IPS-18a (cell line): Measurements from ENCODE around the gene NACC1.
"Not testable (repeated sequence)": the region's sequence is repeated elsewhere in the genome, so short reads cannot be mapped to it uniquely, and the experiment has no call there.

ENCODE experiments used
- H3K27ac ChIP-seq: one replicate; pipeline ENCODE4 v1.5.1; 2013; ENCODE audit warnings: low read length
- H3K27me3 ChIP-seq: one replicate; pipeline ENCODE4 v1.6.1; 2013; ENCODE audit warnings: mild to moderate bottlenecking, low read length; ENCODE audit not compliant: control insufficient read depth, insufficient read depth
- H3K36me3 ChIP-seq: one replicate; pipeline ENCODE4 v1.6.1; 2013; ENCODE audit warnings: low read depth, low read length; ENCODE audit not compliant: control insufficient read depth
- H3K4me1 ChIP-seq: one replicate; pipeline ENCODE4 v1.6.1; 2013; ENCODE audit warnings: low read depth, low read length; ENCODE audit not compliant: control insufficient read depth
- H3K4me3 ChIP-seq: one replicate; pipeline ENCODE4 v1.5.1; 2013; ENCODE audit warnings: low read length
- H3K9ac ChIP-seq: one replicate; pipeline ENCODE4 v1.6.1; 2013; ENCODE audit warnings: mild to moderate bottlenecking, low read length, moderate library complexity
- H3K9me3 ChIP-seq: one replicate; pipeline ENCODE4 v1.6.1; 2013; ENCODE audit warnings: low read depth, low read length; ENCODE audit not compliant: control insufficient read depth

The NACC1 gene

DNA sequence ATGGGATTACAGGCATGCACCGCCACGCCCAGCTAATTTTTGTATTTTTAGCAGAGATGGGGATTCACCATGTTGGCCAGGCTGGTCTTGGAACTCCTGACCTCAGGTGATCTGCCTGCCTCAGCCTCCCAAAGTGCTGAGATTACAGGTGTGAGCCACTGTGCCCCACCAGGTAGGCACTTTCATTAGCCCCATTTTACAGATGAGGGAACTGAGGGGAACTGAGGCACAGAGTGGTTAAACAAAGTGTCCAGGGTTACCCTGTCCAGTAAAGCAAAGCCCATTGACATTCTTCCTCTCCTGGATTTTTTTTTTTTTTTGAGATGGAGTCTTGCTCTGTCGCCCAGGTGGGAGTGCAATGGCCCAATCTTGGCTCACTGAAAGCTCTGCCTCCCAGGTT lies 48.1 kb downstream of the NACC1 start:
- H3K36me3 ChIP-seq, H3K9me3 ChIP-seq, H3K4me3 ChIP-seq, H3K9ac ChIP-seq, H3K27me3 ChIP-seq, H3K27ac ChIP-seq: not testable (repeated sequence)
- peaks cover 36% of the 10 kb centered on the region for H3K4me1 ChIP-seq

DNA sequence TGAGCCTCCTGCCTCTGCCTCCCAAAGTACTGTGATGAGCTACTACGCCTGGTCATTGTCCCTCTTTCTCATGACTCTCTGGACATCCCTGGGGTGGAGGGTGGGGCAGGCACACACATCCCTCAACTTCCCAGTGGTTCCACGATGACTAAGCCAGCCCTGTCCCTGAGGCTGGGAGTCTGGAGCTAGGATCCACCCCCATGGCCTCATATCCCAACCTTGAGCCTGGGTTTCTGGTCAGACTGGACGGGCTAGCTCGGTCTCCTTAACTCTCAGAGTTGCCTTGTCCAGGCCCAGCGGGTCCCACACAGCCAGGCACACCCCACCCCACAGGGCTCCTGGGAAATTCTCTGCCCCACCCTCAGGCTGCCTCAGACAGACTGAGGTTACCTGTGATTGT lies 51.7 kb downstream of the NACC1 start:
- Histone ChIP-seq H3K4me1 (peaks cover 23% of the 10 kb centered on the region), H3K9me3 (no peaks in the 10 kb centered on the region), H3K27ac (no peak overlapping the region), H3K36me3 (no peaks in the 10 kb centered on the region), H3K9ac (no peak overlapping the region), H3K4me3 (no peak overlapping the region), H3K27me3 (no peaks in the 10 kb centered on the region)

DNA sequence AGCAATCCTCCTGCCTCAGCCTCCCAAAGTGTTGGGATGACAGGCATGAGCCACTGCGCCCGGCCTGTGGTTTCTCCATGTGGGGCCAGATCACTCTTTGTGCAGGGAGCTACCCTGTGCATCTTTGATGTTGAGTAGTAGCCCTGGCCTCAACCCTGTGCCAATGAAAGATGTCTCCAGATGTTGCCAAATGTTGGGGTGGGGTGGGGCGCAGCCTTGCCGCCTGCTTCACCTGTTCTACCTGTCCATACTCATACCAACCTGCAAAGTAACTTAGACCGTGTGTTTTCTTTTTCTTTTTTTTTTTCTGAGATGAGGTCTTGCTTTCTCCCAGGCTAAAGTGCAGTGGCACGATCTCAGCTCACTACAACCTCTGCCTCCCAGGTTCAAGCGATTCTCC lies 53.1 kb downstream of the NACC1 start:
- Histone ChIP-seq H3K9ac (no peak overlapping the region), H3K27ac (no peak overlapping the region)

DNA sequence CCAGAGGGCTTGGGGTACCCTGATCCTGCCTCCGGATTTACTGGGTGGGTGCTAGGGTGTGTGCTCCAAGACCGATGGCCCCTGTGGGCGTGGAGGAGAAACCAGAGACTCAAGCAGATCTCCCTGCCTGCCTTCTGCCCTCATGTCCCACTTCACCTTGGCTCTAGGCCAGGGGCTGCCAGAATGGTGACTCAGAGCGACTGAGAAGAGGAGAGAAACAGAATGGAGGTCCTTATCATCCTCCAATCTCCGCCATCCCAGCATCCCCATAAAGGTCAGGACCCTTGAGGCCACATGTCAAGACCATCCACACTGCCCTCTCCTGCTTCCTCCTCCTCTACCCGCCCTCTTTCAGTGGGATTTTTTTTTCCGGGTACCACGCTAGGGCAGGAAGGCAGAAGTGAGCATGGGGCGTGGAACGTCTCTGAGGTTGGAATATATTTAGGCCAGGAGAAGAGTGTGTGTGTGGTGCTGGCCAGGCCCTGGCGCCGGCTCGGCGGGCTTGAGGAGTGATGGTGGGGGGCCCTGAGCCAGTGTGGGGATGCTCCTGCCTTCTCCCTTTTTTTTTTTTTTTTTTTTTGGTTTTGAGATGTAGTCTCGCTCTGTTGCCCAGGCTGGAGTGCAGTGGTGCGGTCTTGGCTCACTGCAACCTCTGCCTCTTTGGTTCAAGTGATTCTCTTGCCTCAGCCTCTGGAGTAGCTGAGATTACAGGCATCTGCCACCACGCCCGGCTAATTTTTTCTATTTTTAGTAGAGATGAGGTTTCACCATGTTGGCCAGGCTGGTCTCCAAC lies 54.5 kb downstream of the NACC1 start:
- H3K27ac ChIP-seq = no peak overlapping the region
- no peak overlapping the region for H3K4me3 ChIP-seq
- no peaks in the 10 kb centered on the region for H3K9me3 ChIP-seq
- H3K4me1 ChIP-seq = peaks cover 5% of the 10 kb centered on the region
- H3K27me3 ChIP-seq = no peaks in the 10 kb centered on the region
- H3K9ac ChIP-seq = no peak overlapping the region
- no peaks in the 10 kb centered on the region for H3K36me3 ChIP-seq

More for the DNA sequence above, 53.1 kb downstream of the NACC1 start:
- Histone ChIP-seq H3K9me3 (no peaks in the 10 kb centered on the region), H3K4me1 (peaks cover 12% of the 10 kb centered on the region), H3K27me3 (no peaks in the 10 kb centered on the region), H3K4me3 (no peak overlapping the region), H3K36me3 (no peaks in the 10 kb centered on the region)

DNA sequence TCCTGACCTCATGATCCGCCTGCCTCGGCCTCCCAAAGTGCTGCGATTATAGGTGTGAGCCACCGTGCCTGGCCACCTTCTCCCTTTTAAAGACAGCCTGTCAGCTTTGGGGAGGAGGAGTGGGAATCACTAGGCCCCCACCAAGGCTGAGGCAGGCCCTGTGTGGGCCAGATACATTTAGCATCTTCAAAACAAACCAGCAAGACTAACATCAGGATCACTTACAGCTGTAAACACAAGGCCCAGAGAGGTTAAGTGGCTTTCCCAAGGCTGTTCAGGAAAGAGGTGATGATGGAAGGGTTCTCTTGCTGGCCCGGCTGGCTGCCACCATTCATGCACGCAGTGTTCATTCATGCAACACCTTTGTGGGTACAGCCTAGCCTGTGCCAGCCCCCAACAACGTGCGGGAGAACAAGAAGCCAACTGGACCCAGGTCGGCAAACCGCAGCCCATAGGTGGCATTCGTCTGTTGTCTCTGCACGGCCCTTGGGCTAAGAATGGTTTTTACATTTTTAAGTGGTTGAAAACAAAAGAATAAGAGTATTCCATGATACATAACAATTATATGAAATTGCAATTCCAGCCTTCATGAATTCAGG lies 55.2 kb downstream of the NACC1 start:
- H3K9ac ChIP-seq = no peak overlapping the region
- no peaks in the 10 kb centered on the region for H3K4me1 ChIP-seq
- H3K4me3 ChIP-seq = no peak overlapping the region
- no peaks in the 10 kb centered on the region for H3K9me3 ChIP-seq
- no peak overlapping the region for H3K27ac ChIP-seq
- H3K27me3 ChIP-seq = no peaks in the 10 kb centered on the region
- no peaks in the 10 kb centered on the region for H3K36me3 ChIP-seq

DNA sequence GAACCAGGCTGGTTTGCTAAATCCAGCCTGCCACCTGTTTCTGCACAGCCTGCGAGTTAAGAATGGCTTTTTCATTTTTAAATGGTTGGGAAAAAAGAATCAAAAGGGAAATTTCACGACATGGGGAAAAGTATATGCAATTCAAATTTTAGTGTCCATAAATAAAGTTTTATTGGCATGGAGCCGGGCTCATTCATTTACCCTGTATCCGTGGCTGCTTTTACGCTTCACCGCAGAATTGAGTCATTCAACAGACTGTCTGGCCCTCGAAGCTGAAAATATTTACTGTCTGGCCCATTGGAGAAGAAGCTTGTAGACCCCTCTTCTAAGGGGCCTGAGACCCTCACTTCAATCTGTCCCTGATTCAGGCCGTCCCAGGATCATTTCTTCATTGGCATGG lies 58.3 kb downstream of the NACC1 start:
- Histone ChIP-seq H3K9me3 (no peaks in the 10 kb centered on the region), H3K4me3 (no peak overlapping the region), H3K27ac (no peak overlapping the region), H3K4me1 (no peaks in the 10 kb centered on the region), H3K27me3 (no peaks in the 10 kb centered on the region), H3K36me3 (no peaks in the 10 kb centered on the region), H3K9ac (no peak overlapping the region)

DNA sequence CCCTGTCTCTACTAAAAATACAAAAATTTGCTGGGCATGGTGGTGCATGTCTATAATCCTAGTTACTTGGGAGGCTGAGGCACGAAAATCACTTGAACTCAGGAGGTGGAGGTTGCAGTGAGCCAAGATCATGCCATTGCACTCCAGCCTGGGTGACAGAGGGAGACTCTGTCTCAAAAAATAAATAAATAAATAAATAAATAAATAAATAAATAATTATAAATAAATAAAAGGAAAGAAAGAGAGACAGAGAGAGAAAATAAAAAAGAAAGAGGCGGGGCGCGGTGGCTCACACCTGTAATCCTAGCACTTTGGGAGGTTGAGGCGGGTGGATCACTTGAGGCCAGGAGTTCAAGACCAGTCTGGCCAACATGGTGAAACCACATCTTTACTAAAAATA lies 59.5 kb downstream of the NACC1 start:
- not testable (repeated sequence) for H3K9ac ChIP-seq, H3K4me3 ChIP-seq, H3K27ac ChIP-seq

DNA sequence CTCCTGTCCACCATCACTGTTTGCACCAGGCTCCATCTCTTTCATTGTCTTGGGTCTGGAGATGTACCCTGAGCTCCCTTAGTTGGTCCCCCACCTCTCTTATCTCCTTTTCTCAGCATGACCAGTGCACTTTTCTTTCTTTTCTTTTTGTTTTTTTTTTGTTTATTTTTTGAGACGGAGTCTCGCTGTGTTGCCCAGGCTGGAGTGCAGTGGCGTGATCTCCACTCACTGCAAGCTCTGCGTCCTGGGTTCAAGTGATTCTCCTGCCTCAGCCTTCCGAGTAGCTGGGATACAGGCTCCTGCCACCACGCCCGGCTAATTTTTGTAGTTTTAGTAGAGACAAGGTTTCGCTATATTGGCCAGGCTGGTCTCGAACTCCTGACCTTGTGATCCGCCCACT lies 60.2 kb downstream of the NACC1 start:
- not testable (repeated sequence) for H3K36me3 ChIP-seq, H3K4me1 ChIP-seq, H3K27ac ChIP-seq, H3K27me3 ChIP-seq, H3K9me3 ChIP-seq, H3K4me3 ChIP-seq, H3K9ac ChIP-seq

More for the DNA sequence above, 59.5 kb downstream of the NACC1 start:
- H3K27me3 ChIP-seq, H3K4me1 ChIP-seq, H3K36me3 ChIP-seq, H3K9me3 ChIP-seq: not testable (repeated sequence)

DNA sequence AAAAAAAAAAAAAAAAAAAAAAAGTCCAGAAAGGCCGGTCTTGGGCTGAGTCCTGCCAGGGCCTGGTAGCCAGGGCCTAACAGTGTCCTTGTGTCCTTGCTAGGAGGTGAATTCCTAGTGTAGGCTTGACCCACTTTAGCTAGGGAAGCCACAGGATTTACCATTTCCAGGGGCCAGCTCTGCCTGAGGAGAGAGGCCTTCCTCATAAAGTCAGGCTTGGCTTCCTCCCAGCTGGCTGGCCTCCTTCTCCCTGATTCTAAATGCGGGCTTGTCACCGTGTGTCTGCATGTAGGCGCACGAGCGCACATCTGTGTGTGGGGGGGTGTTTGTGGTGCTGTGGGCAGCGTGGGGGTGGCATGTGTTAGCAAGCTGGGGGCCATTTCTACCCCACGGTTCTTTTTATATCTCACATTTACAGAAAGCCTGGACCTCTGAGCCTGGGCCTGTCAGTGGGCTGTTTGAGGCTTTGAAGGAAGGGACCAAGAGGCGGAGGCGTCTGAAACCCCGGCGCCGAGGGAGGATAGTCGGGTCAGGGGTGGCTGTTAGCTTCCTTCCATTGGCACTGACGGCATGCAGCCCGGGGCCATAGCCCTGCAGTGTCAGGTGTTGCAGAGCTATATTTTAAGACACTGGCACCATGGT lies 63.8 kb downstream of the NACC1 start:
- no peaks in the 10 kb centered on the region for H3K4me1 ChIP-seq
- H3K4me3 ChIP-seq = no peak overlapping the region
- H3K9ac ChIP-seq = no peak overlapping the region
- no peaks in the 10 kb centered on the region for H3K36me3 ChIP-seq
- no peaks in the 10 kb centered on the region for H3K27me3 ChIP-seq
- H3K9me3 ChIP-seq = no peaks in the 10 kb centered on the region
- no peak overlapping the region for H3K27ac ChIP-seq

DNA sequence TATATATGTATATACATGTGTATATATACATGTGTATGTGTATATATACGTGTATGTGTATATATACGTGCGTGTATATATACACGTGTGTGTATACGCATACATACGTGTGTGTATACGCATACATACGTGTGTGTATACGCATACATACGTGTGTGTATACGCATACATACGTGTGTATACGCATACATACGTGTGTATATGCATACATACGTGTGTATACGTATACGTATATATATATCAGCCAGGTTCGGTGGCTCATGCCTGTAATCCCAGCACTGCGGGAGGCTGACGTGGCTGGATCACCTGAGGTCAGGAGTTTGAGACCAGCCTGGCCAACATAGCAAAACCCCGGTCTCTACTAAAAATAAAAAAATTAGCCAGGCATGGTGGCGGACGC lies 66.9 kb downstream of the NACC1 start:
- not testable (repeated sequence) for H3K36me3 ChIP-seq, H3K9ac ChIP-seq, H3K9me3 ChIP-seq, H3K4me3 ChIP-seq, H3K27ac ChIP-seq, H3K27me3 ChIP-seq, H3K4me1 ChIP-seq

DNA sequence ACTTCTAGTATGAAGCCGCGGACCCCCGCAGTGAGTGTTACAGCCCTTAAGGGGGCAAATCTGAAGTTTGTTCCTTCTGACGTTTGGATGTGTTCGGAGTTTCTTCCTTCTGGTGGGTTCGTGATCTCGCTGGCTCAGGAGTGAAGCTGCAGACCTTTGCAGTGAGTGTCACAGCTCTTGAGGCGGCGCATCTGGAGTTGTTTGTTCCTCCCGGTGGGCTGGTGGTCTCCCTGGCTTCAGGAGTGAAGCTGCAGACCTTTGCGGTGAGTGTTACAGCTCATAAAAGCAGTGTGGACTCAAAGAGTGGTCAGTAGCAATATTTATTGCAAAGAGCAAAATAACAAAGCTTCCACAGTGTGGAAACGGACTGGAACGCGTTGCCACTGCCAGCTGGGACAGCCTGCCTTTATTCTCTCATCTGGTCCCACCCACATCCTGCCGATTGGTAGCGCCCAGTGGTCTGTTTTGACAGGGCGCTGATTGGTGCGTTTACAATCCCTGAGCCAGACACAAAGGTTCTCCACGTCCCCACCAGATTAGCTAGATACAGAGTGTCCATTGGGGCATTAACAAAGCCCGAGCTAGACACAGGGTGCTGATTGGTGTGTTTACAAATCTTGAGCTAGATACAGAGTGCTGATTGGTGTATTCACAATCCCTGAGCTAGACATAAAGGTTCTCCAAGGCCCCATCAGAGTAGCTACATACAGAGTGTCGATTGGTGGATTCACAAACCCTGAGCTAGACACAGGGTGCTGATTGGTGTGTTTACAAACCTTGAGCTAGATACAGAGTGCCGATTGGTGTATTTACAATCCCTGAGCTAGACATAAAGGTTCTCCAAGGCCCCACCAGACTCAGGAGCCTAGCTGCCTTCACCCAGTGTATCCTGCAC lies 67.9 kb downstream of the NACC1 start:
- H3K4me1 ChIP-seq, H3K4me3 ChIP-seq, H3K9me3 ChIP-seq, H3K27ac ChIP-seq, H3K36me3 ChIP-seq, H3K9ac ChIP-seq, H3K27me3 ChIP-seq: not testable (repeated sequence)
